Skin epidermis (tissue), 12 donors: ENCODE results near the gene DGKH.
"Not testable (repeated sequence)": the region's sequence is repeated elsewhere in the genome, so short reads cannot be mapped to it uniquely, and the experiment has no call there.

Experiments
- H3K27ac ChIP-seq, 21 experiments: fragments of 200-600 bp; sonication (generic) in 11 of 21; one replicate each; pipeline ENCODE4 v1.5.0; 2020; ENCODE audit warnings: mild to moderate bottlenecking in 3 of 21, inconsistent platforms in 2 of 21, moderate library complexity in 2 of 21
- H3K4me3 ChIP-seq, 7 experiments: fragments of 200-600 bp; sonication (generic) in 2 of 7; one replicate each; pipeline ENCODE4 v1.5.0; 2020; ENCODE audit warnings: inconsistent platforms in 2 of 7, mild to moderate bottlenecking in 2 of 7, moderate library complexity in 1 of 7

Gene DGKH

GRCh38 chr13:42064966-42065365, 16.5 kb downstream of the DGKH start:
- H3K27ac ChIP-seq, result no peak overlapping the region
- no peak overlapping the region for H3K4me3 ChIP-seq

- H3K27ac ChIP-seq, result no peak overlapping the region
- no peak overlapping the region for H3K4me3 ChIP-seq
Observed at GRCh38 chr13:42065414-42065813, 17.0 kb downstream of the DGKH start.

DNA sequence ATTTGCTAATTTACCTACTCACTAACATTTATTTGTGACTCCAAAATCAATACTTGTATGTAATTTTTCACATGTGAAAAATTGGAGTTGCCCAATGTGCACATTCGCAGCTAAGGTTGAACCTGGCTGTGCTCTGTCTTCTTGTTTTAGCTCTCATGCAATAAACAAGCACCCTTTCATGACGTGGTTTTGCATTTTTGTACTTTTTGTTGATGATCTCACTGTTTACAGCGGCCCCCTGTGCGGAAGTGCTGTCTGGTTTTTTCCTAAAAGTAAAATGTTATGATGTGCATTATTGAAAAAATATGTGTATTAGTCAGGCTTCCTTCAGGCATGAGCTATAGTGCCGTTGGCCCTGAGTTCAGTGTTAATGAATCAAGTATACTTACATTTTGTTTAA, 18.1 kb downstream of the DGKH start:
- H3K4me3 ChIP-seq, result no peak overlapping the region

DNA sequence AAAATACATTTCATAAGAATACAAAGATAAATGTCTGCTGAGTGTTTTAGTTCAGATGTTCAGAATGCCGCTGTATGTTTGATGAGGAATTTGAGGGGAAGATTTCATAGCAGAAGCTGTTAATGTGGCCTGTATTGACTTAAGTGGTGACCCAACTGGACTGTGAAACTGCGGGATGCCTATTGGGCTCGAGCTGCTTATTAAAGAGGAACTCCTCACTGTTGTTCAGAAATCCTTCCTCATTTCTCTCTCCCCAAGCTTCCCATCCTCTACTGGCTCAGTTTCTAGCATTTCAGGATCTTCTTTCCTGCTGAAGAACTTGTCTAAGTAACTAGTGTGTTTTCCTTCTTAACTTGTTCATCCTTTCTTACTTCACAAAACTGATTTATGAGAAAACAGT, 20.4 kb downstream of the DGKH start:
- H3K4me3 ChIP-seq, result no peak overlapping the region
- H3K27ac ChIP-seq, result no peak overlapping the region

More for the DNA sequence above, 18.1 kb downstream of the DGKH start:
- no peak overlapping the region for H3K27ac ChIP-seq

DNA sequence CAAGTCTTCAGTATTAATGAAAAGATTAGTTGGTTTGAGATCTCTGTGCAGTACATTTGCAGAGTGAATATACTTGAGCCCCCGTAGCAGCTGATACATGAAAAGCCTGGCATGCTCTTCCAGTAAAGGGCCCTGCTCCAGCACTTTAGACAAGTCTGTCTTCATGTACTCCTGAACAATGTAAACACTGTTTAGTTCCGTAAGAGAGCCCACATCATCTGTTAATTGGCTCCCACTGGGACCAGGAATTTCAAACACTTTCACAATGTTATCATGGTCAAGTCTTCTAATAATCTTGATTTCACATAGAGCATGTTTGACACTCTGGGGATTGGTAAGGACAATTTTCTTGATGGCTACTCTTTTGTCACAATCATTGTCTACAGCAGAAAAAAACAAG, 22.2 kb downstream of the DGKH start:
- H3K4me3 ChIP-seq, H3K27ac ChIP-seq: not testable (repeated sequence)

DNA sequence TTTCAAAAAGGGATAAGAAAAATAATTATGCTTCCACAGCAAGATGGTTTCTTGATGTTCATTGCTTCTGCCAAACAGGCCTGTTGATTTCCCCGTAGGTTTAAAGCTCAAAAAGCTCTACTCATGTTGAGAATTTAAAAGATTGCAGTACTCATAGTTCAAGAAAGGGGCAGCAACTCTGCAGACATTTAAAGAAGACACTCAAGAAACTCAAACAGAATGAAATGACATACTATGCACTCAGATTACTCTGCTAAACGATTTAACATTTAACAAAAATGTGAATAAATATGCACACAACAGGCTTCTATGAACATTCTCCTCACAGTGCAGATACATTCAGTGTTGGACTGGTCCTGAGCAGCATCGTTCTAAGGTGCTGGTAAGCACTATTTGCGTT, 22.7 kb downstream of the DGKH start:
- not testable (repeated sequence) for H3K4me3 ChIP-seq

GRCh38 chr13:42071672-42072419, 23.4 kb downstream of the DGKH start:
- no peak overlapping the region for H3K27ac ChIP-seq
- no peak overlapping the region for H3K4me3 ChIP-seq

More for the DNA sequence above, 22.7 kb downstream of the DGKH start:
- not testable (repeated sequence) for H3K27ac ChIP-seq

- Histone ChIP-seq H3K27ac (no peak overlapping the region), H3K4me3 (no peak overlapping the region)
Observed at GRCh38 chr13:42073683-42074082, 25.2 kb downstream of the DGKH start.

- H3K4me3 ChIP-seq, result no peak overlapping the region
- H3K27ac ChIP-seq, result no peak overlapping the region
Observed at GRCh38 chr13:42075517-42075916, 27.1 kb downstream of the DGKH start.

GRCh38 chr13:42076309-42076713, 27.9 kb downstream of the DGKH start:
- H3K27ac ChIP-seq, result no peak overlapping the region

GRCh38 chr13:42078128-42078808, 29.8 kb downstream of the DGKH start:
- H3K27ac ChIP-seq, result no peak overlapping the region
- no peak overlapping the region for H3K4me3 ChIP-seq

More at GRCh38 chr13:42076309-42076713, 27.9 kb downstream of the DGKH start:
- no peak overlapping the region for H3K4me3 ChIP-seq

DNA sequence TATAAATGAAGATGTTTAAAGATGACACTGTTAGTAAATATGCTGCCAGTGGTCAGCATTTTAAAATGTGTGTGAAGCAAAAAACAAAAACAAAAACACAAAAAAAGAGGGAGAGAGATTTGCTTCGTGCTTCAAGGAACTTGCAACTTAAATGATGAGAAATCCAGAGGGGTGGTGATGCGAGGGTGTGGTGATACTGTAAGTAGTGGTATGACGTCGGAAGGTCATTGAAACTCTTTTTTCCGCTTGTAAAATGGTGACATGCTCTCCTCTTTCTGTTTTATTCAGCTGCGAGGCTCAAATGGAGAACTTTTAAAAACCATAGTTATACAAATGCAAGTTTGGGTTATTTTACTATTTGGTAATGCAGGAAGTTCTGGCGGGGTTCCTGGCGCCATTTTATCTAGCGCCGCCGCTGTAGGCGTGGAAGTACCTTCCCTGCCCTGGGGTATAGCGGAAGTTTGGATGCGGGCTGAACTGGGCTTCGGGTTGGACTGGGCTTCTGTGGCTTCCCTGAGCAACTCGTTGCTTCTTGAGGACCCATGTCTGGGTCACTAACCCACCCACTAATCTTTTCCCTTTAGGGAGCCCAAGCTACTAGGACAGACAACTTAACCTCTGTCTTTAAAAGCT, 34.8 kb downstream of the DGKH start:
- no peak overlapping the region for H3K4me3 ChIP-seq
- no peak overlapping the region for H3K27ac ChIP-seq

DNA sequence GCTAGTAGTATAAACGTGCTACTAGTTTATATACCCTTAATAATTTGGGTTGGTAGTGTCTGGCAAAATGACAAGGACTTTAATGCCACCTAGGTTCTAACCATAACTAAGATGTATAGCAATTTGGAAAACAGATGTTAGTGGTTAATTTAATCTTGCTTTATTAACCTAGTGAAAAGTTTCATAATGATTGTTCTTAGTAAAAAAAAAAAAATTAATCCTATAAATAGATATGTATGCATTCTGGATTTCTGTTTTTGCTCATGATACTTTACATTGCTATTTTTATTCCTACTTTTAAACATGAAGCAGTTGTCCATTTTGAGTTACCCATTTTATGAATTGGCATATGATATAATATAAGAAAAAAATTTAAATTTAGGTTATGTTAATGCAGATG, 36.3 kb downstream of the DGKH start:
- H3K4me3 ChIP-seq, result no peak overlapping the region
- no peak overlapping the region for H3K27ac ChIP-seq

GRCh38 chr13:42086582-42086981, 38.1 kb downstream of the DGKH start:
- H3K4me3 ChIP-seq, result no peak overlapping the region
- no peak overlapping the region for H3K27ac ChIP-seq

- Histone ChIP-seq H3K27ac (no peak overlapping the region), H3K4me3 (no peak overlapping the region)
Observed at GRCh38 chr13:42094516-42095040, 46.1 kb downstream of the DGKH start.

DNA sequence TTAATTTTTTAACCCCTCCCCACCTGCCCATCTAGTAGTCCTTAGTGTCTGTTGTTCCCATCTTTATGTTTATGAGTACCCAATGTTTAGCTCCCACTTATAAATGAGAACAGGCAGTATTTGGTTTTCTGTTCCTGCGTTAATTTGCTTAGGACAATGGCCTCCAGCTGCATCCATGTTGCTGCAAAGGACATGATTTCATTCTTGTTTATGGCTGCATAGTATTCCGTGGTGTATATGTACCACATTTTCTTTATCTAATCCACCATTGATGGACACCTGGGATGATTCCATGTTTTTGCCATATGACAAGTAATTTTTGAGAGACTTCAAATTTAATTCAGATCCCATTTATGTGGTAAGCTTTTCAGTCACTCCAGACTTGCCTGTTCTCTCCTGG, 47.8 kb downstream of the DGKH start:
- H3K27ac ChIP-seq, result not testable (repeated sequence)

GRCh38 chr13:42099962-42100675, 51.7 kb downstream of the DGKH start:
- H3K4me3 ChIP-seq, result no peak overlapping the region
- H3K27ac ChIP-seq, result no peak overlapping the region

More for the DNA sequence above, 47.8 kb downstream of the DGKH start:
- not testable (repeated sequence) for H3K4me3 ChIP-seq

DNA sequence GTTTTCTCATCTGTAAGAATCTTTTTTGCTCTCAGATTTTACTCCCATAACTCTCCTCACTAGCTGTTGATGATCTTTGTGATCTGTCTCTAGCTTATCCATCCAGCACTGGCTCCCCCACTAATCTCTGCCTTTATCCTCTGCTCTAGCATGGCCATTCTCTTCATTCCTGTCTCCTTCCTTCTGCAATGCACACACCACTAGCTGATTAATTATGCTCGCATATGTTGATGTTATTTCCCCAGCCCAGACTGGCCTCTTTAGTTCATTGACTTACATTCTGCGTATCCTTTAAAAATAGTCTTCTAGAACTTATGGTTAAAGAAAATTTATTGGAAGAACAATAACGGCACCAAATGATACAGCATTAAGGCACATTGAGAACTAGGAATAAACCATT, 52.5 kb downstream of the DGKH start:
- no peak overlapping the region for H3K4me3 ChIP-seq
- no peak overlapping the region for H3K27ac ChIP-seq

- no peak overlapping the region for H3K4me3 ChIP-seq
- no peak overlapping the region for H3K27ac ChIP-seq
Observed at GRCh38 chr13:42101821-42102585, 53.6 kb downstream of the DGKH start.
